Kidney epithelial cell (primary cell): ENCODE measurements around the gene KCNK18. TPM values are rescaled to one million over a fixed set of nuclear protein-coding genes. Genes with fewer than 3 reads are reported as not detected.

Experiments
- DNase-seq: peaks from one replicate; pipeline ENCODE4 v3.0.0-alpha.2; 2010; ENCODE audit warnings: low read depth
- H3K27me3 ChIP-seq: 2 replicates; pipeline ENCODE4 v1.6.0; 2011; ENCODE audit warnings: low read length; ENCODE audit not compliant: control insufficient read depth, insufficient read depth
- H3K36me3 ChIP-seq: 2 replicates; pipeline ENCODE4 v1.5.1; 2011; ENCODE audit warnings: low read length; ENCODE audit not compliant: control insufficient read depth, insufficient read depth
- H3K4me3 ChIP-seq: 2 replicates; pipeline ENCODE4 v1.5.1; 2011; ENCODE audit warnings: low read depth, mild to moderate bottlenecking, control low read depth, low read length
- total RNA-seq: library from RNA; depleted of rRNA; stranded (reverse); fragments of >200 nt; gene quantifications from 2 replicates; pipeline ENCODE4 v1.2.3, GENCODE V29; 2015
- TF ChIP-seq, protein P1 (sequence below): IDR thresholded peaks from 2 replicates; pipeline ENCODE4 v1.5.1; 2011; ENCODE audit warnings: mild to moderate bottlenecking, moderate library complexity, low read length, control low read depth, inconsistent platforms; ENCODE audit not compliant: insufficient read depth, poor library complexity, severe bottlenecking

KCNK18 gene
- not detected in 2 replicates for total RNA-seq

DNA sequence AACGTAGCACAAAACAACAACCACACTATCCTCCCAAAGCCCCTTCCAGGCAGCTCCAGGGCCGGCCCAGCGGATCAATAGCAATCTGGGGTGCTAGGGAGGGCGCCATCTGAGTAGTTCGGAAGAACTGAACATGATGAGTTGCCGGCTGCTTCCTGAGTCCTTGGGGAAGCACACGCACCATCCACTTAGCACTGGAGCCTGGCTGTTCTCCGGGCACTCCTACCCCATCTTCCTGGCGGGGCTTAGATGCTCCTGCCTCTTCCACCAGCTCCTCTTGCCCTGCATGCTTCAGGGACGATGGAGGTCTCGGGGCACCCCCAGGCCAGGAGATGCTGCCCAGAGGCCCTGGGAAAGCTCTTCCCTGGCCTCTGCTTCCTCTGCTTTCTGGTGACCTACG is at the start of gene KCNK18:
Gene KCNK18, plus strand, starts transcription at position 301 of the 400 bp plus-strand sequence. Its CDS starts 0 bp downstream, at position 301.
- Histone ChIP-seq H3K27me3 (peaks cover 2% of the 10 kb centered on the region), H3K36me3 (no peaks in the 10 kb centered on the region), H3K4me3 (no peak within 1 kb of the TSS)
- TF ChIP-seq, protein P1, sequence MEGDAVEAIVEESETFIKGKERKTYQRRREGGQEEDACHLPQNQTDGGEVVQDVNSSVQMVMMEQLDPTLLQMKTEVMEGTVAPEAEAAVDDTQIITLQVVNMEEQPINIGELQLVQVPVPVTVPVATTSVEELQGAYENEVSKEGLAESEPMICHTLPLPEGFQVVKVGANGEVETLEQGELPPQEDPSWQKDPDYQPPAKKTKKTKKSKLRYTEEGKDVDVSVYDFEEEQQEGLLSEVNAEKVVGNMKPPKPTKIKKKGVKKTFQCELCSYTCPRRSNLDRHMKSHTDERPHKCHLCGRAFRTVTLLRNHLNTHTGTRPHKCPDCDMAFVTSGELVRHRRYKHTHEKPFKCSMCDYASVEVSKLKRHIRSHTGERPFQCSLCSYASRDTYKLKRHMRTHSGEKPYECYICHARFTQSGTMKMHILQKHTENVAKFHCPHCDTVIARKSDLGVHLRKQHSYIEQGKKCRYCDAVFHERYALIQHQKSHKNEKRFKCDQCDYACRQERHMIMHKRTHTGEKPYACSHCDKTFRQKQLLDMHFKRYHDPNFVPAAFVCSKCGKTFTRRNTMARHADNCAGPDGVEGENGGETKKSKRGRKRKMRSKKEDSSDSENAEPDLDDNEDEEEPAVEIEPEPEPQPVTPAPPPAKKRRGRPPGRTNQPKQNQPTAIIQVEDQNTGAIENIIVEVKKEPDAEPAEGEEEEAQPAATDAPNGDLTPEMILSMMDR, result no peak
- no peak for DNase-seq

DNA sequence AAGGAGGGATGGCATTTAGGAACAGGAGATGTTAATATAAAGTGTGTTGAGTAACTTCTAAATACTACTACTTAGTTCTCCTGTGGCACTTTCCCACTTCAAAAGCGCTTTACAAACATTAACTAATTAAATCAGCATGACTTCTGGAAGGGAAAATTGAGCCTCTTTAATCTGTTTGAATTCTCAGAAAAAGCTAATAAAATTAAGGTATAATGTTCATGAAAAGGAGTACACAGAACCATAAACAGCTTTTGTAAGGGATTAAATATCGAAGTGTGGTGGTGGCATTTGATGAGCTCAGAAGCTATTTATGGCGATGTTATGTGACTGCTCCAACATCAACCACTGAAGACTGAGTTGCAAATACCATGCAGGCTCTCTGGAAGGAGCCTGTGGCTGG is 49.0 kb upstream of the KCNK18 start:
- TF ChIP-seq, protein P1, result no peak
- Histone ChIP-seq H3K36me3 (no peaks in the 10 kb centered on the region), H3K27me3 (peaks cover 30% of the 10 kb centered on the region), H3K4me3 (no peak overlapping the region)
- no peak for DNase-seq

DNA sequence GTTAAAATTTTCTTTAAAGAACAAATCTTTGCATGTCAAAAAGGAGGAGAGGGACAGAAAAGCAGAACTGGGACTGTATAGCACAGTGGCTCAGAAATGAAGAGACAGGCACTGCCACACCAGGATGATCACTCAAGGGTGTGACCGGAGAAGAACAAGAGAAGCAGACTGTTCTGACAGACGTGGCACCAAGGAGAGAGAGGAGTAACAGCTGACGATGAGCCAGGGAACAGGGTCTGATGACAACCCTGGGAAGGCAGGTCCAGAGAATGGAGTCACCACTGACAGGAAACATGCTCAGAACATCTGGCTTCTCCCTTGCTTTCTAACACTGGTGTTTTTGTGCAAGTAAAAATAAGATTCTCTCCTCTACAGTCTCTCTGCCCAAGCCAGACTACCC is 44.6 kb upstream of the KCNK18 start:
- Histone ChIP-seq H3K27me3 (peaks cover 35% of the 10 kb centered on the region), H3K4me3 (no peak overlapping the region), H3K36me3 (no peaks in the 10 kb centered on the region)
- no peak for DNase-seq
- TF ChIP-seq, protein P1, result no peak

DNA sequence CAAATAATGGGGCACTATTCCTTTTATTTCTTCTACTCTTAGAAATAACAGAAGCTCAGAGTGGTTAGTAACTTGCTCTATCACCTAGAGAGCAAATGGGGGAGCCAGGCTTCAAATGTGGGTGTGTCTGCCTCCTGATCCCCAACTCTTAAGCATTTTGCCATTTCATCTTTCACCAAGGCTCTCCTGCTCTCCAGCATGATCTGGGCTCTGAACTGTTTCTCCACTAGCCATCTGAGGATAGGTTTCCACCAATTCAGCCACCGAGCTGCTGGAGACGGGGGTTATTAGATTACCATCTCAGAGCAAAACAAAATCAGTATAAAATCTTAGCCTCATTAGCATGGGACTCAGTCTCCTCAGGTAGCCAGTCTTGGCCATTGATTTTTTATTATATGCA is 39.0 kb upstream of the KCNK18 start:
- Histone ChIP-seq H3K27me3 (peaks cover 57% of the 10 kb centered on the region), H3K36me3 (no peaks in the 10 kb centered on the region), H3K4me3 (no peak overlapping the region)
- TF ChIP-seq, protein P1, result no peak
- no peak for DNase-seq

DNA sequence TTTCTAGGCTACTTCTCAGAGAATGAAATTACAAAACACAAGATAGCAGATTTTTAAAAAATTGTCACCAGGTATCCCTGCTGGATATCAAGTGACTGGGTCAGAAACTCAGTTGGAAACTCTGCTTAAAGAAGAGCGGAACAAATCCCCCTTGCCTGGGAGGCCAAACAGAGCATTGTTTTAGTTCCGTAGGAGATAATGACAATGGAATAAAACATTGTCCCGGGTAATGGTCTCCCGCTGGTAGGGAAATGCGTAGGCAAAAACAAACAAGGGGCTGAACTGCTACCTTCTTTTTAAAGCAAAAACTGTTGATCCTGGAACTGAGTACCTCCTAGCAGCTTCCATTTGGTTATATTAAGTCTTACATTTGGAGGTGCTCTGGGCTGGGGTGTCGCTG is 37.9 kb upstream of the KCNK18 start:
- no peak for DNase-seq
- no peak overlapping the region for H3K4me3 ChIP-seq
- TF ChIP-seq, protein P1, result no peak
- no peaks in the 10 kb centered on the region for H3K36me3 ChIP-seq
- H3K27me3 ChIP-seq, result peaks cover 64% of the 10 kb centered on the region

DNA sequence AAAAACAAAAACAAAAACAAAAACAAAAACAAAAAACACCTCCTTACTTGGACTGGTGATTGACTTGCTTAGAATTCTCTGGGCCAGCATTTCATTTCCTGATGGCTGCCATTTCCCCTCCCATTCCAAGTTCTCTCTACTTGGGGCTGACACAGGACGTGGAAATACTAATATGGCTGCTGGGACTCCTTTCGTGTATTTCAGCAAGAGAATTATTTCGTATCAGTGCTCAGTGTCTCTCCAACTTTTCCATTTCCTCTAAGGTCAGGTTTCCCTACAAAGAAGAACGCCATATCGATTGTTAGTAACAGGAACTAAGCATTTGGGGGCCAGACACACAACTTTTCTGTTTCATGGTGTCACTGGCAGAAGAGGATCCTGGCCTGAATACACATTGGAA is 36.7 kb upstream of the KCNK18 start:
- TF ChIP-seq, protein P1, result no peak
- Histone ChIP-seq H3K36me3 (no peaks in the 10 kb centered on the region), H3K27me3 (peaks cover 73% of the 10 kb centered on the region), H3K4me3 (no peak overlapping the region)
- no peak for DNase-seq
